Activated CD4-positive, alpha-beta T cell treated with anti-CD3 and anti-CD28 coated beads for 36 hours (primary cell): ENCODE data around the gene NRGN. TPM values are rescaled to one million over a fixed set of nuclear protein-coding genes. Genes with fewer than 3 reads are reported as not detected.

Experiments used
- ATAC-seq: fragments of 200-7000 bp; cut with Tn5 transposase; one replicate; pipeline ENCODE4 v1.10.0; 2021; ENCODE audit warnings: mild to moderate bottlenecking, moderate library complexity
- CTCF ChIA-PET: fragments of 350-600 bp; sonication (Branson Sonifier 250); formaldehyde crosslinking; loops from one replicate; lab custom pipeline; 2021; ENCODE audit warnings: antibody characterized with exemption; lab: Charles Lee
- POLR2A ChIA-PET: fragments of 350-600 bp; sonication (Branson Sonifier 250); formaldehyde crosslinking; loops from one replicate; lab custom pipeline; 2021; ENCODE audit warnings: antibody characterized with exemption, inconsistent platforms; lab: Charles Lee
- DNase-seq: peaks from one replicate; pipeline ENCODE4 v3.0.0-alpha.2; 2020
- H3K27ac Mint-ChIP-seq: one replicate; pipeline ENCODE4 v1.8.0; 2021; ENCODE audit warnings: mixed read lengths
- H3K27me3 Mint-ChIP-seq: one replicate; pipeline ENCODE4 v1.8.0; 2021; ENCODE audit warnings: mixed read lengths
- H3K36me3 Mint-ChIP-seq: one replicate; pipeline ENCODE4 v1.8.0; 2021; ENCODE audit warnings: low read depth, mixed read lengths
- H3K4me1 Mint-ChIP-seq: one replicate; pipeline ENCODE4 v1.8.0; 2021; ENCODE audit warnings: mixed read lengths
- H3K4me3 Mint-ChIP-seq: one replicate; pipeline ENCODE4 v1.8.0; 2021; ENCODE audit warnings: mild to moderate bottlenecking, moderate library complexity, mixed read lengths
- H3K9me3 Mint-ChIP-seq: one replicate; pipeline ENCODE4 v1.8.0; 2021; ENCODE audit warnings: low read depth, mixed read lengths
- intact Hi-C, 2 experiments: fragments of 100-400 bp; cut with DNase I in 1 of 2; cut with micrococcal nuclease in 1 of 2; formaldehyde crosslinking; loops; one replicate each; pipeline versions ENCODE4 v1.14.2 to v1.15.1; 2022 to 2024; cut with DNase I, micrococcal nuclease
- total RNA-seq, 2 experiments: library from RNA; stranded (reverse); gene quantifications; one replicate each; pipeline ENCODE4 v1.2.3, GENCODE V29; 2021

Gene NRGN
- total RNA-seq, 2 experiments from 2014 or later, result 13.5 to 18.1 TPM

DNA sequence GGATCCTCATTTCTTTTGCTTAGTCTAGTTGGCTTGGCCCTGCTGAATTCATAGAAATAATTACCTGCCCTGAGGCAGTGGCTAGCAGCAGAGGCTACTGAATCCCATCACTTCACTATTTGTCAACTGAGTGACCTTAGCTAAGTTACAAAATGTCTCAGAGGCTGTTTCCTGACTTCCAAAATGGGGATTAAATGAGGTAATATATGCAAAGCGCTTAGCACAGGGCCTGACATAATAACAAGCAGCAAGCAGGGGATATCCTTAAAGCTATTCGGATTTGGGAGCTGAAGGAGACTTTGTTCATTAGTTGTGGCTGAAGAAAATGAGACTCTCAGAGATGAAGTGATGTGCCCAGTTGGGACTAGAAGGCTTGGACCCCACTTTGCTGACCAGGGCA lies 2.8 kb downstream of the NRGN start:
- H3K9me3 Mint-ChIP-seq, result no peaks in the 10 kb centered on the region
- ATAC-seq, result no peak
- intact Hi-C loops, result no loop called here
- POLR2A ChIA-PET, result no interaction called here
- no peak overlapping the region for H3K4me3 Mint-ChIP-seq
- CTCF ChIA-PET, result interaction anchor here (0.8 to 5.3 kb wide), 5 partner anchors 11 to 94 kb away, joined by 3 to 79 read pairs (median 3); partner anchors contain the start of gene ESAM
- H3K27ac Mint-ChIP-seq, result no peak overlapping the region
- peaks cover 2% of the 10 kb centered on the region for H3K27me3 Mint-ChIP-seq
- DNase-seq, result no peak
- H3K36me3 Mint-ChIP-seq, result peaks cover 1% of the 10 kb centered on the region
- peaks cover 20% of the 10 kb centered on the region for H3K4me1 Mint-ChIP-seq

DNA sequence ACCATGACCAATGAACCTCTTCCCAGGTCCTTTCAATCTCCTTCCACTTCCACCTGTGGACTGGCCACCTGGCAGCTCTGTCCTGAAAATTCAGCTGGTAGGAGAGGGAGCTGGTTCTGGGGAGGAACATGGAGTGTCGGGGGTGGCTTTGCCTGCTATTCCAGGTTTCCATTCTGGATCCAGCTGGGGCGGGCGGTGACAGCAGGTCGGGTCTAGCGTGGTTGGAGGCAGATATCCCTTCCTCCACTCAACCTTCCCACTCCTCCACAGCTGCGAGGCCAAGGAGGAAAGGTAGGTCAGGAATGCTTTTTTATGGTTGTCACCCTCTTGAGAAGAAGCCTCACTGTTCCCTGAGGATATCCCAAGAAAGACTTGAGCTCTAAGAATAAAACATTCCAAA lies 3.3 kb downstream of the NRGN start:
- Mint-ChIP-seq H3K36me3 (peaks cover 1% of the 10 kb centered on the region), H3K4me3 (no peak overlapping the region), H3K27ac (no peak overlapping the region), H3K9me3 (no peaks in the 10 kb centered on the region), H3K27me3 (peaks cover 2% of the 10 kb centered on the region), H3K4me1 (peaks cover 20% of the 10 kb centered on the region)
- ChIA-PET CTCF (interaction anchor here (0.8 to 5.3 kb wide), 4 partner anchors 10 to 93 kb away, joined by 3 to 79 read pairs (median 3); partner anchors contain the start of gene ESAM), POLR2A (no interaction called here)
- DNase-seq (no peak), ATAC-seq (no peak)
- intact Hi-C loops, result no loop called here

DNA sequence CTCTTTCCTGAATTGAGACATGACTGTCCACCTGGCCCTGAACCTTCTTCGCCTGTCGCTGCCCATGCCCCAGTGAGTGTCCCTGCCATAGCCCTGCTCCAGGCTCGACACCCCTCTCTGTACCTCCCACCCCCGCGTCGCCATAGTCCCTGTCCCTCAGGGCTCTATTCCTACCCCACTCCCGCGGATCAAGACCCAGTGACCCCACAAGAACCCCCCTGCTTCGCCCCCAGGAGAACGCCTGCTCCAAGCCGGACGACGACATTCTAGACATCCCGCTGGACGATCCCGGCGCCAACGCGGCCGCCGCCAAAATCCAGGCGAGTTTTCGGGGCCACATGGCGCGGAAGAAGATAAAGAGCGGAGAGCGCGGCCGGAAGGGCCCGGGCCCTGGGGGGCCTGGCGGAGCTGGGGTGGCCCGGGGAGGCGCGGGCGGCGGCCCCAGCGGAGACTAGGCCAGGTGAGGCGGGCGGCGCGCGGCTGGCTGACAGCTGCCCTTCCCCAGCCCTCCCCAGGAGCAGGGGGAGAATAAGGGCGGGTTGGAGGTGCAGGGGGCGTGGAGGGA lies 5.6 kb downstream of the NRGN start:
- peak overlapping the region; percentile 81 for H3K4me3 Mint-ChIP-seq
- peaks cover 16% of the 10 kb centered on the region for H3K4me1 Mint-ChIP-seq
- H3K9me3 Mint-ChIP-seq, result no peaks in the 10 kb centered on the region
- DNase-seq (no peak), ATAC-seq (no peak)
- peaks cover 1% of the 10 kb centered on the region for H3K36me3 Mint-ChIP-seq
- CTCF ChIA-PET, result interaction anchor here (1.0 to 5.3 kb wide), 7 partner anchors 13 to 131 kb away, joined by 3 to 79 read pairs (median 5); partner anchors contain the start of gene ESAM
- H3K27ac Mint-ChIP-seq, result peak overlapping the region; percentile 33
- intact Hi-C loops, result loop anchor here in 1 of 2 experiments (5.0 kb wide), 2 partner anchors 123 to 207 kb away; partner anchors contain the start of genes CCDC15 and TBRG1
- POLR2A ChIA-PET, result no interaction called here
- H3K27me3 Mint-ChIP-seq, result peaks cover 2% of the 10 kb centered on the region

DNA sequence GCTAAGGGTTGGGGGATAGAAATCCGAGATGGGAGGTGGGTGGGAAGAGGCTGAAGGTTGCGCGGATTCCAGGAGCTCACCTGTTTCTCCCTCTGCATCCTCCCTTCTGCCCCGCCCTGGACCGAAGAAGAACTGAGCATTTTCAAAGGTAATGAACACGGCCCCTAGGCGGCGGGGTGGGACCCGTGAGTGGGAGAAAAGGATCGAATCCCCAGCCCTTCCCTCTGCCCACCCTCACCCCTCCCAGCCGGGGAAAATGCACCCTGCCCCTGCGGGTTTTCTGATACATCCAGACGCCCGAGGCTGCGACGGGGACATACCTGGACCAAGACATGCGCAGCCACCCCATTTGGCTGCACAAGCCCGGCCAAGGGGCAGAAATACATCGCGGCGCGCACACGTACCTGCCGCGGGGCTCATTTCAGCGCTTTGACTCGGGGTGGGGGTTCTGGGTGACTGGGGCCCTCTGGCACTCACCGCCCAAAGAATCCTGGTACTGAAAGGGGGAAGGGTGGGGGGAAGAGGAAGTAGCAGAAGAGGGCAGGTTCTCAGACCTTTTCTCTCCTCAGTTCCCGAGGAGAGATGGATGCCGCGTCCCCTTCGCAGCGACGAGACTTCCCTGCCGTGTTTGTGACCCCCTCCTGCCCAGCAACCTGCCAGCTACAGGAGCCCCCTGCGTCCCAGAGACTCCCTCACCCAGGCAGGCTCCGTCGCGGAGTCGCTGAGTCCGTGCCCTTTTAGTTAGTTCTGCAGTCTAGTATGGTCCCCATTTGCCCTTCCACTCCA lies 6.3 kb downstream of the NRGN start:
- peak overlapping the region; percentile 81 for H3K4me3 Mint-ChIP-seq

DNA sequence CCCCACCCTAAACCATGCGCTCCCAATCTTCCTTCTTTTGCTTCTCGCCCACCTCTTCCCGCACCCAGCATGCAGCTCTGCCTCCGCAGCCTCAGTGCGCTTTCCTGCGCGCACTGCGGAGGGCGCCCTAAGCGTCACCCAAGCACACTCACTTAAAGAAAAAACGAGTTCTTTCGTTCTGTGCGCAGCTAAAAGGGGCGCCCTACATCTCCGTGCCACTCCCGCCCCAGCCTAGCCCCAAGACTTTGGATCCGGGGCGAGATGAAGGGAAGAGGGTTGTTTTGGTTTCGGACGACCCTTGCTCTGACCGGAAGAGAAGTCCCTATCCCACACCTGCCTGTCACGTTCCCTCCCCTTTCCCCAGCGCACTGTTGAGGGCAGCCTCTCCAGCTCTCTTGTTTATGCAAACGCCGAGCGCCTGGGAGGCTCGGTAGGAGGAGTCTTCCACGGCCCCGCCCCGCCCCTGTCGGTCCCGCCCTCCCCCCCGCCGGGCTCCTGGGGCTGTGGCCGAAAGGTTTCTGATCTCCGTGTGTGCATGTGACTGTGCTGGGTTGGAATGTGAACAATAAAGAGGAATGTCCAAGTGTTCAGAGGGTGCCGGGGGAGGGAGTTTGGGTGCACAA lies 7.0 kb downstream of the NRGN start:
- peaks cover 2% of the 10 kb centered on the region for H3K27me3 Mint-ChIP-seq
- DNase-seq (peak; percentile 88), ATAC-seq (peak; percentile 92)
- CTCF ChIA-PET, result interaction anchor here (0.7 to 5.3 kb wide), 17 partner anchors 8 to 129 kb away, joined by 3 to 79 read pairs (median 5); partner anchors contain the start of gene ESAM
- peaks cover 1% of the 10 kb centered on the region for H3K36me3 Mint-ChIP-seq
- H3K27ac Mint-ChIP-seq, result peak overlapping the region; percentile 90
- peak overlapping the region; percentile 81 for H3K4me3 Mint-ChIP-seq
- H3K9me3 Mint-ChIP-seq, result no peaks in the 10 kb centered on the region
- POLR2A ChIA-PET, result interaction anchor here (0.5 to 1.2 kb wide), 3 partner anchors 130 to 1685 kb away, joined by 3 read pairs; partner anchors contain the start of genes HSPA8 and HYLS1
- peaks cover 11% of the 10 kb centered on the region for H3K4me1 Mint-ChIP-seq
- intact Hi-C loops, result loop anchor here (1.0 to 5.0 kb wide), 10 partner anchors 7 to 206 kb away; partner anchors contain the start of genes NRGN (in 2 of the 2), SIAE (in 2 of the 2), SPA17 (in 2 of the 2) and CCDC15 (in 1 of the 2)

More for the DNA sequence above, 6.3 kb downstream of the NRGN start:
- peaks cover 1% of the 10 kb centered on the region for H3K36me3 Mint-ChIP-seq
- intact Hi-C loops, result loop anchor here (1.0 to 5.0 kb wide), 8 partner anchors 17 to 206 kb away; partner anchors contain the start of genes SIAE (in 2 of the 2), SPA17 (in 2 of the 2), CCDC15 (in 1 of the 2) and ESAM (in 1 of the 2)
- H3K4me1 Mint-ChIP-seq, result peaks cover 11% of the 10 kb centered on the region
- ChIA-PET CTCF (interaction anchor here (0.7 to 5.3 kb wide), 17 partner anchors 8 to 130 kb away, joined by 3 to 79 read pairs (median 5); partner anchors contain the start of gene ESAM), POLR2A (interaction anchor here (0.5 to 1.2 kb wide), 3 partner anchors 130 to 1684 kb away, joined by 3 read pairs; partner anchors contain the start of genes HSPA8 and HYLS1)
- ATAC-seq, result peak; percentile 24
- H3K27me3 Mint-ChIP-seq, result peaks cover 2% of the 10 kb centered on the region
- H3K27ac Mint-ChIP-seq, result peak overlapping the region; percentile 90
- no peaks in the 10 kb centered on the region for H3K9me3 Mint-ChIP-seq
- peak; percentile 72 for DNase-seq

DNA sequence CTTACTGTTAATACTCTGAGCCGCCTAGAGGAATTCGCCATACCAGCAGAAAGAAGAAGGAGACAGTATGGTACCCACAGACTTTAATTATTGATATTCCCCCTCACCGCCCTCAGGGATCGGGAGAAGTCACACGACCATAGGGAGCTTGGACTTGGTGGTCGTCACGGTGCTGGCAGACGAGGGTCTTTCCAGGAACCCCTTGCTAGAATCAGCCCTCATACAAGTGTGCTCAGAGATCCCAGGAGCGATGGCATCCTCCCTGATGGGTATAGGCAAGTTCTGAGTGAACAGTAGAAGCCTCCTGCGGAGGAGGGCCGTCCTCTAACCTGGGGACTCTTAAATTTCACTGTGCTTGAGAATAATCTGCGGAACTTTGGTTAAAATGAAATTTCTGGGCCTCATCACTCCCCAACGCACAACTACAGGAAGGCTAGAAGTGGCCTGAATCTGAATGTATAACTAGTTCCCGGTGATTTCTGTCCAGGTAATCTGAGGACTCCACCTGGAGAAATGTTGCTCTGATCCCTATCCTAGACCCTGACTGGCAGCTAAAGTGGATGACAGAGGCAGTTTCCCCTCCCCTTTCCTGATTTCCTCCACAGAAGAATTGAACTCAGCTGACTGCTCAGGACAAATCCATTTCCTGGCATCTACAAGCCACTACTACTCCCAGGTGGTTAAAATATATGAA lies 7.8 kb downstream of the NRGN start:
- ChIA-PET POLR2A (no interaction called here), CTCF (interaction anchor here (0.8 to 5.3 kb wide), 10 partner anchors 11 to 129 kb away, joined by 3 to 79 read pairs (median 4); partner anchors contain the start of gene ESAM)
- Mint-ChIP-seq H3K9me3 (no peaks in the 10 kb centered on the region), H3K4me1 (peaks cover 11% of the 10 kb centered on the region), H3K27me3 (no peaks in the 10 kb centered on the region), H3K27ac (no peak overlapping the region), H3K4me3 (peak overlapping the region; percentile 81), H3K36me3 (peaks cover 1% of the 10 kb centered on the region)
- intact Hi-C loops, result loop anchor here (1.0 to 5.0 kb wide), 6 partner anchors 8 to 205 kb away; partner anchors contain the start of genes NRGN (in 2 of the 2), CCDC15 (in 1 of the 2), ESAM (in 1 of the 2) and SIAE (in 1 of the 2)
- ATAC-seq (no peak), DNase-seq (no peak)

DNA sequence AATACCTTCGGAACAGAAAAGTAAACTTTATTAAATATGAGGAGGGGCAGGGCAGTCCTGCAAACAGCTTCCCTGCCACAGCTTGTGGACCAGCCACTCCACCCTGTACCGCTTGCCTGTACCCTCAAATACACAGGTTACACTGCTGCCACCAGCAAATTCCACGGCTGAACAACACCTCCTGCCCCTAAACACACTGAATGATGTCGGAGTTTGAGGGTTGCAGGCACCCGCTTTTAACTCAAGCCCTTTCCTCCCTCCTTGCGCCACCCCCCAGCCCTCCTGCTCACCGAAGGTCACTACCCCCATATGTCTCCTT lies 8.3 kb downstream of the NRGN start:
- ATAC-seq (no peak), DNase-seq (no peak)
- Mint-ChIP-seq H3K4me3 (no peak overlapping the region), H3K4me1 (peaks cover 11% of the 10 kb centered on the region), H3K9me3 (no peaks in the 10 kb centered on the region), H3K36me3 (peaks cover 1% of the 10 kb centered on the region), H3K27ac (no peak overlapping the region), H3K27me3 (no peaks in the 10 kb centered on the region)
- ChIA-PET CTCF (interaction anchor here (0.8 to 2.1 kb wide), 5 partner anchors 10 to 90 kb away, joined by 3 to 16 read pairs (median 3); no protein-coding TSS in a partner anchor), POLR2A (no interaction called here)
- intact Hi-C loops, result loop anchor here in 1 of 2 experiments (5.0 kb wide), 2 partner anchors 126 to 204 kb away; partner anchors contain the start of genes CCDC15 and TBRG1

DNA sequence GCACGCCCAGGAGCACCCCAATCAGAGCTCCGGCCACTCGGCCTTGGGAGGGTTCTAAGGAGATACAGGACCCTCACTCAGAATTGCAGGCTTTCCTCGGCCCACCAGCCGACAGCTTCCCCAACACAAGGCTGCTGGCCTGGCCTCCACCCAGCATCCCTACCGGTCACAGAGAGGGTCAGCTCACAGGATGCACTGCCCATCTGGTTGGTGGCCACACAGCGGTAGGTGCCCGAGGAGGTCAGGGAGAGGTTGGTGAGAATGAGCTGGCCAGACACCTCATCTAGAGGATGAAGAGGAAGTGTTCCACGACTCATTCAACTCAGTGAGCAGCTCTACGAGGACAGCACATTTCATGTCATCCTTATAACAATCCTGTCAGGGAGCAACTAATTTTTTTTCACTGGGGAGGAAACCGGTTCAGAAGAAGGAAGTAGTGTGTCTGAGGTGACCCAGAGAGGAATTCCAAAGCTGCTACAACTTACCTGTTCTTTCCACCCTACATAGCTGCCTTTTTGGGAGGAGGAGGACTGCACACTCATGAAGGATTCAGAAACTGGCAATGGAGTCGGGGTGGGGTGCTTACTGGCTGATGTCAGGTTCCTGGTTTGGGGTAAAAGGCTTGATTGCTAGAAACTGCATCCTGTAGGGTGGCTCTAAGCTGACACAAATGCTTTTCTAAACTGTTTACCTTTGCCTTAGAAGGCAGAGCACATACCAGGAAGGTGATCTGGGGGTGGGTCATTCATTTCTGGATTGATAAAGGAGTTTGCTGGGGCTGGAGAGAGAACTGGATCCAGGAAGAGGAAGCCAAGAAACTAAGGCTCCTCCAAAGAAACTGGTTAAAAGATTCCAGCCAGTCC lies 9.0 kb downstream of the NRGN start:
- peaks cover 11% of the 10 kb centered on the region for H3K4me1 Mint-ChIP-seq
- H3K27ac Mint-ChIP-seq, result no peak overlapping the region
- POLR2A ChIA-PET, result no interaction called here
- H3K36me3 Mint-ChIP-seq, result peaks cover 1% of the 10 kb centered on the region
- ATAC-seq (no peak), DNase-seq (no peak)
- intact Hi-C loops, result loop anchor here in 1 of 2 experiments (5.0 kb wide), 2 partner anchors 126 to 204 kb away; partner anchors contain the start of genes CCDC15 and TBRG1
- CTCF ChIA-PET, result interaction anchor here (0.7 to 2.1 kb wide), 6 partner anchors 10 to 90 kb away, joined by 3 to 16 read pairs (median 3); no protein-coding TSS in a partner anchor
- H3K4me3 Mint-ChIP-seq, result no peak overlapping the region
- H3K27me3 Mint-ChIP-seq, result no peaks in the 10 kb centered on the region
- no peaks in the 10 kb centered on the region for H3K9me3 Mint-ChIP-seq

DNA sequence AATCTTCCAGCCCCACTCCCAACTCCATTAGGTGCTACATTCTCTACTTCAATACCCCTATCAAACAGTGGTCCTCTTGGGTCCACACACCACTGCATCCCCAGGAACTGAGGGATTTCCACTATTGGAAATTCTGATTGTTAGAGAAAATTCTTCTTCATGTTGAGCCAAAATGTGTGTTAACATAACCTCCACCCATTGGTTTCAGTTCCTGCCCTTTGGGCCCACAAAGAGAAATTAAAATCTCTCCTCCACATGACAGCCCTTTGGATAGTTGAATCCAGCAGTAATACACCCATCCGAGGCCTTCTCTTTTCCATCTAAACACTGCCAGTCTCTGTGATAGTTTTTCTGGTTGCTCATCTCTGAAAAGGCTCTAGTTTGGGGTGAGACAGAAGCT lies 10.2 kb downstream of the NRGN start:
- Mint-ChIP-seq H3K36me3 (peaks cover 1% of the 10 kb centered on the region), H3K9me3 (no peaks in the 10 kb centered on the region), H3K4me1 (peaks cover 11% of the 10 kb centered on the region), H3K4me3 (no peak overlapping the region), H3K27me3 (no peaks in the 10 kb centered on the region), H3K27ac (no peak overlapping the region)
- ChIA-PET POLR2A (no interaction called here), CTCF (no interaction called here)
- ATAC-seq (no peak), DNase-seq (no peak)
- intact Hi-C loops, result loop anchor here in 1 of 2 experiments (5.0 kb wide), 2 partner anchors 128 to 202 kb away; partner anchors contain the start of genes CCDC15 and TBRG1
